Upper lobe of left lung (tissue), 6 donors: ENCODE measurements around the gene SEPTIN7. TPM values are rescaled to one million over a fixed set of nuclear protein-coding genes. Genes with fewer than 3 reads are reported as not detected.
A peak's percentile ranks its signal among the peaks of the same experiment; 100 is the strongest.
"Not testable (repeated sequence)": the region's sequence is repeated elsewhere in the genome, so short reads cannot be mapped to it uniquely, and the experiment has no call there.

Source experiments
- ATAC-seq, 2 donors: fragments of 200-7000 bp; cut with Tn5 transposase; one replicate each; pipeline ENCODE4 v1.9.1; 2022; ENCODE audit warnings: mild to moderate bottlenecking in 2 of 2, moderate library complexity in 2 of 2; ENCODE audit not compliant: low FRiP score in 2 of 2
- DNase-seq, 2 donors: peaks; one replicate each; pipeline ENCODE4 v3.0.0-alpha.2; 2019 to 2020
- H3K27ac ChIP-seq, 4 donors: fragments of 200-600 bp; sonication (generic); one replicate each; pipeline ENCODE4 v1.5.1; 2016 to 2019
- H3K27me3 ChIP-seq, 4 donors: fragments of 200-600 bp; sonication (generic); one replicate each; pipeline ENCODE4 v1.5.1; 2017 to 2019
- H3K36me3 ChIP-seq, 4 donors: fragments of 200-600 bp; sonication (generic); one replicate each; pipeline ENCODE4 v1.5.1; 2016 to 2019
- H3K4me1 ChIP-seq, 4 donors: fragments of 200-600 bp; sonication (generic); one replicate each; pipeline ENCODE4 v1.5.1; 2018 to 2019
- H3K4me3 ChIP-seq, 4 donors: fragments of 200-600 bp; sonication (generic); one replicate each; pipeline ENCODE4 v1.5.1; 2017 to 2019; ENCODE audit warnings: mild to moderate bottlenecking in 2 of 4, moderate library complexity in 1 of 4
- H3K9me3 ChIP-seq, 4 donors: fragments of 200-600 bp; sonication (generic); one replicate each; pipeline ENCODE4 v1.5.1; 2018 to 2019
- EP300 ChIP-seq, 4 donors: sonication (generic); formaldehyde crosslinking; IDR thresholded peaks; one replicate each; pipeline ENCODE4 v1.5.1; 2017; ENCODE audit warnings: antibody characterized with exemption in 4 of 4, control low read depth in 2 of 4
- POLR2A ChIP-seq, 4 donors: fragments of 450-650 bp; IDR thresholded peaks; one replicate each; pipeline ENCODE4 v1.5.1; 2016 to 2017; ENCODE audit warnings: antibody characterized with exemption in 4 of 4, mild to moderate bottlenecking in 2 of 4
- POLR2AphosphoS5 ChIP-seq, 2 donors: sonication (generic); formaldehyde crosslinking; IDR thresholded peaks; one replicate each; pipeline ENCODE4 v1.5.1; 2017; ENCODE audit warnings: antibody characterized with exemption in 2 of 2
- WGBS, 2 donors: methylation state at CpG; one replicate each; pipeline ENCODE4 v1.1.5; 2017 to 2018; 5-methylcytosine and 5-hydroxymethylcytosine counted together
- total RNA-seq, 6 donors: library from RNA; depleted of rRNA in 4 of 6; stranded (reverse); fragments of >200 nt in 4 of 6; gene quantifications; one replicate each; pipeline versions ENCODE4 v1.1.0 to v1.2.1, GENCODE V29; 2016 to 2021
- TF ChIP-seq, protein P1 (sequence below), 6 experiments: fragments of 450-650 bp in 4 of 6; fragments of 200-600 bp in 2 of 6; sonication (generic) in 2 of 6; IDR thresholded peaks; one replicate each; pipeline ENCODE4 v1.5.1; 2016 to 2019; ENCODE audit warnings: antibody characterized with exemption in 6 of 6
- donor health status: DM: no; HTN: no; CAD: no; lungs with moderate emphysema.
- donor health status: DM: no; HTN: yes; CAD: no; lungs with severe emphysema.

SEPTIN7 gene
- total RNA-seq, 6 donors from 2014 or later, result 47.1 to 215 (median 142) TPM

DNA sequence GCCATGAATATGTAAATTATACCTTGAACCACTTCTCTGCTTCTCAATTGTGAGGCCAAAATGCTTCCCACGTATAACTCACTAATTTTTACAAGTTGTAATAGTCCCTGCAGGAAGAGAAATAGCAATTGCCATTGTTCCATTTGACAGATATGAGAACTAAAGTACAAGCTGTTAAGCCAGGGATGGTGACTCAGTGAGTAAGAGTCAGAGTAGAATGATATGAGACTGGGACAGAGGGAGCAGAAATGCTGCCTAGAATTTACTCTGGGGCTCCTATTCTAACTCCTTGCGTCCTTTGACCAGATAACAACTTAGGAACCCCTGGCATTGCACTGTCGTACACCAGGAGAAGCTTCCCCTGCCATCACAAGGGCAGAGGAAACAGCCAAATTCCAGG, 45.1 kb upstream of the SEPTIN7 start:
- 88 to 94% methylated on average over 3 of the region's 3 CpGs for WGBS, 2 donors
- DNase-seq, result no peak
- H3K9me3 ChIP-seq, result no peaks in the 10 kb centered on the region
- no peak overlapping the region for H3K27ac ChIP-seq
- no peaks in the 10 kb centered on the region for H3K27me3 ChIP-seq
- no peaks in the 10 kb centered on the region for H3K36me3 ChIP-seq
- no peak overlapping the region for H3K4me3 ChIP-seq
- H3K4me1 ChIP-seq, result peaks cover 0 to 9% (median under 1%) of the 10 kb centered on the region in 4 donors
- TF ChIP-seq POLR2A (IDR thresholded peaks at IDR 0.05) (no peak), EP300 (IDR thresholded peaks at IDR 0.05) (no peak), POLR2AphosphoS5 (IDR thresholded peaks at IDR 0.05) (no peak)
- TF ChIP-seq, protein P1, sequence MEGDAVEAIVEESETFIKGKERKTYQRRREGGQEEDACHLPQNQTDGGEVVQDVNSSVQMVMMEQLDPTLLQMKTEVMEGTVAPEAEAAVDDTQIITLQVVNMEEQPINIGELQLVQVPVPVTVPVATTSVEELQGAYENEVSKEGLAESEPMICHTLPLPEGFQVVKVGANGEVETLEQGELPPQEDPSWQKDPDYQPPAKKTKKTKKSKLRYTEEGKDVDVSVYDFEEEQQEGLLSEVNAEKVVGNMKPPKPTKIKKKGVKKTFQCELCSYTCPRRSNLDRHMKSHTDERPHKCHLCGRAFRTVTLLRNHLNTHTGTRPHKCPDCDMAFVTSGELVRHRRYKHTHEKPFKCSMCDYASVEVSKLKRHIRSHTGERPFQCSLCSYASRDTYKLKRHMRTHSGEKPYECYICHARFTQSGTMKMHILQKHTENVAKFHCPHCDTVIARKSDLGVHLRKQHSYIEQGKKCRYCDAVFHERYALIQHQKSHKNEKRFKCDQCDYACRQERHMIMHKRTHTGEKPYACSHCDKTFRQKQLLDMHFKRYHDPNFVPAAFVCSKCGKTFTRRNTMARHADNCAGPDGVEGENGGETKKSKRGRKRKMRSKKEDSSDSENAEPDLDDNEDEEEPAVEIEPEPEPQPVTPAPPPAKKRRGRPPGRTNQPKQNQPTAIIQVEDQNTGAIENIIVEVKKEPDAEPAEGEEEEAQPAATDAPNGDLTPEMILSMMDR (IDR thresholded peaks at IDR 0.05), result no peak
- ATAC-seq, result no peak

DNA sequence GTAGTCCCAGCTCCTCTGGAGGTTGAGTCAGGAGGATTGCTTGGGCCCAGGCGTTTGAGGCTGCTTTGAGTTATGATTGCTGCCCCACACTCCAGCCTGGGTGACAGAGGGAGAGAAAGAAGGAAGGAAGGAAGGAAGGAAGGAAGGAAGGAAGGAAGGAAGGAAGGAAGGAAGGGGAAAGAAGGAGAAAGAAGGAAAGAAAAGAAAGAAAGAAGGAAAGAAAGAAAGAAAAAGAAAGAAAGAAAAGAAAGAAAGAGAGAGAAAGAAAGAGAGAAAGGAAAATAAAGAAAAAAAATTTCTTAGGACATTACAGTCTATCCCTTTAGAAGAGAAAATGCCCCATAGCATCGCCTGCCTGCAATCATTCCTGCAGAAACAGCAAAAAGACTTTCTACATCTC, 44.4 kb upstream of the SEPTIN7 start:
- H3K27me3 ChIP-seq, H3K9me3 ChIP-seq, H3K27ac ChIP-seq, DNase-seq, H3K4me3 ChIP-seq, ATAC-seq, H3K36me3 ChIP-seq: not testable (repeated sequence)
- H3K4me1 ChIP-seq, result peaks cover 0 to 16% (median 3%) of the 10 kb centered on the region in 4 donors
- WGBS, 2 donors, result 96 to 99% methylated on average over 2 of the region's 2 CpGs

DNA sequence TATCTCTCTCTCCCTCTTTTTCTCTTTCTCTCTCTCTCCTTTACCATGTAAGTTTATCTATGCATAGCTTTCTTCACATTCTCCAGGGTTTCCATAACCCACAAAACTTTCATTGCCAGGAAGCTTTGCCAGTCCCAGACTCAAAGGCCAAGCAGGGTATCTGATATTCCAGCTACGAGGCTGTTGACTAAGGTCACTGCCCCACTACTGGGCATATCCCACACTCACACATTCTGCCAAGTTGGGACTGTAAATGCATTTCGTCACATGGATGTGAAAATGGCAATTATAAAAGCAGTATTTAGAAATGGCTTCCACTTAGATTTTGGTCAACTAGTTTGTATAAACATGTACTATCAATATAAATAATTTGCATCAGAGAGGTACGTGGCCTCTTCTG, 43.3 kb upstream of the SEPTIN7 start:
- peaks cover 0 to 24% (median 12%) of the 10 kb centered on the region in 4 donors for H3K4me1 ChIP-seq
- WGBS, 2 donors, result 86 to 87% methylated on average over 3 of the region's 3 CpGs
- H3K9me3 ChIP-seq, result no peaks in the 10 kb centered on the region
- TF ChIP-seq EP300 (IDR thresholded peaks at IDR 0.05) (no peak), POLR2AphosphoS5 (IDR thresholded peaks at IDR 0.05) (no peak), POLR2A (IDR thresholded peaks at IDR 0.05) (no peak)
- TF ChIP-seq, protein P1 (IDR thresholded peaks at IDR 0.05), result no peak
- H3K27me3 ChIP-seq, result no peaks in the 10 kb centered on the region
- no peak overlapping the region for H3K4me3 ChIP-seq
- H3K36me3 ChIP-seq, result no peaks in the 10 kb centered on the region
- ATAC-seq (no peak), DNase-seq (no peak)
- H3K27ac ChIP-seq, result no peak overlapping the region

DNA sequence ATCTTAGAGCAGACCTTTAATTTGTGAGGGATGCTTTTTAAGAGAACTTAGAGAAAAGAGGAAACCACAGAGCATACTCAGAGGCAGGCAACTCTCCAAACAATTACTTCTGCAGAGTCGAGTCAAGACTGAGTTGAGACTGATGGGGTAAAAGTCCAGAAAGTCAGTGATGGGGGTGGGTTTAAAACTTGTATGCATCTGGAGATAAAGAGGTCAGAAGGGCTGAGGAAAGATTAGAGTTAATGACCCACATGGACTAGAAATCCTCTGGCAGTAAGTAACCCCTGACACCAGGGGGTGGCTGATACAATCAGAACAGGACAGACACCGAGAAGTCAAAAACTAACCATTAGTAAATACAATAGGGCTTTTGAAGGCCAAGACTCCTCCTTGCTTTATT, 42.4 kb upstream of the SEPTIN7 start:
- no peaks in the 10 kb centered on the region for H3K36me3 ChIP-seq
- no peaks in the 10 kb centered on the region for H3K9me3 ChIP-seq
- no peak for TF ChIP-seq POLR2AphosphoS5 (IDR thresholded peaks at IDR 0.05)
- TF ChIP-seq, protein P1 (IDR thresholded peaks at IDR 0.05), result no peak
- TF ChIP-seq EP300 (IDR thresholded peaks at IDR 0.05), result no peak
- TF ChIP-seq POLR2A (IDR thresholded peaks at IDR 0.05), result no peak
- no peak overlapping the region for H3K4me3 ChIP-seq
- WGBS, 2 donors, result 52 to 53% methylated on average over 2 of the region's 2 CpGs
- ATAC-seq (no peak), DNase-seq (no peak)
- H3K4me1 ChIP-seq, result peaks cover 0 to 26% (median 14%) of the 10 kb centered on the region in 4 donors
- H3K27me3 ChIP-seq, result no peaks in the 10 kb centered on the region
- H3K27ac ChIP-seq, result no peak overlapping the region

DNA sequence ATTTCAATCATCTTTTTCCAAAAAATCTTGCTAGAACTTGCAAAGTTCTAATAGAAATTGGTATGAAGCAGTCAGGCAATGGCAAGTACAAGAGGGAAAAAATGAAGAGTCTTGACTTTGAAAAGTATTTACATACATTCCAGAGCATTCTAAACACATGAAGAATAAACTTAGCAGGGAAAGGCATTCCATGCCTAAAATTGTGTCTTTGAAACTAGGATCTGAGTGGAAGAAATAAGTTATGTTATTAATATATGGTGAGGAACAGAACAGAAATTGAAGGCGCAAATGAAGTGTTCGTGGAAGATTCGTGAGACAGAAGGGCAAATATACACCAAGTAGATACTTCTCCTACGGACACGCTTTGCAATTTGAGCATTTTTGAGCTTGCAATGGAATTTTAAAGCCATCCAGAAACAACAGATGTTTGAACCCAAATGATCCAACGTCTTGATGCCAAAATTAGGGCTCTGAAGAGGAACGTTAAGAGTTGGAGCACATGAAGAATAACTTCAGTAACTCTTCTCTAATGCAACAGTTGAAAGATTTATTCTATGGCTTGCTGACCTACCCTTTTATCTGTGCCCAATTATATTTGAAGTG, 40.6 kb upstream of the SEPTIN7 start:
- no peaks in the 10 kb centered on the region for H3K9me3 ChIP-seq
- peaks cover 0 to 26% (median 14%) of the 10 kb centered on the region in 4 donors for H3K4me1 ChIP-seq
- H3K4me3 ChIP-seq, result no peak overlapping the region
- no peak for TF ChIP-seq POLR2A (IDR thresholded peaks at IDR 0.05)
- H3K27me3 ChIP-seq, result no peaks in the 10 kb centered on the region
- ATAC-seq (no peak), DNase-seq (no peak)
- 58 to 59% methylated on average over 7 of the region's 7 CpGs for WGBS, 2 donors
- H3K36me3 ChIP-seq, result no peaks in the 10 kb centered on the region
- peak overlapping the region in 2 of 4 donors; percentile 33 to 37 for H3K27ac ChIP-seq
